GM10266 (cell line): Measurements from ENCODE around the gene MMEL1.

Experiments
- DNase-seq: peaks from one replicate; pipeline ENCODE4 v3.0.0; 2012; ENCODE audit errors: extremely low spot score
- TF ChIP-seq, protein P1 (sequence below): IDR thresholded peaks from 2 replicates; pipeline ENCODE4 v1.5.1; 2012; ENCODE audit warnings: mild to moderate bottlenecking, low read depth; ENCODE audit not compliant: control insufficient read depth, insufficient read depth; ENCODE audit errors: missing control alignments

The MMEL1 gene

DNA sequence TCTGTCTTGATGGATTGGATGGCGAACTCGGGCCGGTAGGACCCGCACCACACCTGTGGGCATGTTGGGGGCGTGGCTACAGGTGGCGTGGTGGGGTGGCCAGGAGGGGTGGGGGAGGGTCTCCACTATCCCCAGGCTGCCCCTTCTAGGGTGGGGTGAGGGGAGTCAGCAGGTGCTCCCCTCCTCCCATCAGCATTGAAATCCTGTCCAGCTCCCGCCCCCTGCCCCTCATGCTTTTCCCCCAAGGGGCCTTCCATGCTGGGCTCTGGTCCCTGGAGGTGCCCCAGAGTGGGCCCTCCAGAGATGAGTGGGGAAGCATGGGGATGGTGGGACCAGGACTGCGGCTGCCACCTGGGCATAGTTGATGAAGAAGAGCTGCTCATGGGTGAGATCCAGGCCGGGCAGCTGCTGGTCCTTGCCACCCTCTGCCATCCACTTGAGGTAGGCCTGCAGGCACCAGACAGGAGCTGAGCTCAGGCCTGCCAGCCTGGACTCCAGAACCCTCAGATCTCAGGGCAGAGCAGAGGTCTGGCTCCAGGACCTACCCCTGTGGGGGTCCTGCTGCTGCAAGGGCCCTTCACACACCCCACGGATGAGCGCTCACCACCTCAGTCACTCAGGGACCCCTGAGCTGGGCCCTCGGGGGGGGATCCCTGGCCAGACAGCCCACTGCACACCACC lies 41.1 kb downstream of the MMEL1 start:
- DNase-seq, result no peak

DNA sequence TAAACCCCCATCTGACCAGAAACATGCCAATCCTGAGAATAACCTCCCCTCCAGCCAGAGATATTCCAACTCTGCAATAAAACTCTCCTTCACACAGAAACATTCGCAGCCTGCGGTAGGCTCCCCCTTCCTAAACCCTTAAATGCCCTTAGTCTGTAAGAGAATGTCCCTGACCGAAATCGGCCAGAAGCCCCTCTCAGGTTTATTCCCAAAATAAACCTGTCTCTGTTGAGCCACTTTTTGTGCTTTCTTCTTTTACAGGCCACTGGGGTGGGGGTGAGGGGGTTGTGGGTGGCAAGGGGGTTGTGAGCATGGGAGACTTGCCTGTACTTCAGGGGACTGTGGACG lies 41.6 kb downstream of the MMEL1 start:
- TF ChIP-seq, protein P1, sequence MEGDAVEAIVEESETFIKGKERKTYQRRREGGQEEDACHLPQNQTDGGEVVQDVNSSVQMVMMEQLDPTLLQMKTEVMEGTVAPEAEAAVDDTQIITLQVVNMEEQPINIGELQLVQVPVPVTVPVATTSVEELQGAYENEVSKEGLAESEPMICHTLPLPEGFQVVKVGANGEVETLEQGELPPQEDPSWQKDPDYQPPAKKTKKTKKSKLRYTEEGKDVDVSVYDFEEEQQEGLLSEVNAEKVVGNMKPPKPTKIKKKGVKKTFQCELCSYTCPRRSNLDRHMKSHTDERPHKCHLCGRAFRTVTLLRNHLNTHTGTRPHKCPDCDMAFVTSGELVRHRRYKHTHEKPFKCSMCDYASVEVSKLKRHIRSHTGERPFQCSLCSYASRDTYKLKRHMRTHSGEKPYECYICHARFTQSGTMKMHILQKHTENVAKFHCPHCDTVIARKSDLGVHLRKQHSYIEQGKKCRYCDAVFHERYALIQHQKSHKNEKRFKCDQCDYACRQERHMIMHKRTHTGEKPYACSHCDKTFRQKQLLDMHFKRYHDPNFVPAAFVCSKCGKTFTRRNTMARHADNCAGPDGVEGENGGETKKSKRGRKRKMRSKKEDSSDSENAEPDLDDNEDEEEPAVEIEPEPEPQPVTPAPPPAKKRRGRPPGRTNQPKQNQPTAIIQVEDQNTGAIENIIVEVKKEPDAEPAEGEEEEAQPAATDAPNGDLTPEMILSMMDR, result no peak

More for the DNA sequence above, 41.1 kb downstream of the MMEL1 start:
- TF ChIP-seq, protein P1, result no peak

DNA sequence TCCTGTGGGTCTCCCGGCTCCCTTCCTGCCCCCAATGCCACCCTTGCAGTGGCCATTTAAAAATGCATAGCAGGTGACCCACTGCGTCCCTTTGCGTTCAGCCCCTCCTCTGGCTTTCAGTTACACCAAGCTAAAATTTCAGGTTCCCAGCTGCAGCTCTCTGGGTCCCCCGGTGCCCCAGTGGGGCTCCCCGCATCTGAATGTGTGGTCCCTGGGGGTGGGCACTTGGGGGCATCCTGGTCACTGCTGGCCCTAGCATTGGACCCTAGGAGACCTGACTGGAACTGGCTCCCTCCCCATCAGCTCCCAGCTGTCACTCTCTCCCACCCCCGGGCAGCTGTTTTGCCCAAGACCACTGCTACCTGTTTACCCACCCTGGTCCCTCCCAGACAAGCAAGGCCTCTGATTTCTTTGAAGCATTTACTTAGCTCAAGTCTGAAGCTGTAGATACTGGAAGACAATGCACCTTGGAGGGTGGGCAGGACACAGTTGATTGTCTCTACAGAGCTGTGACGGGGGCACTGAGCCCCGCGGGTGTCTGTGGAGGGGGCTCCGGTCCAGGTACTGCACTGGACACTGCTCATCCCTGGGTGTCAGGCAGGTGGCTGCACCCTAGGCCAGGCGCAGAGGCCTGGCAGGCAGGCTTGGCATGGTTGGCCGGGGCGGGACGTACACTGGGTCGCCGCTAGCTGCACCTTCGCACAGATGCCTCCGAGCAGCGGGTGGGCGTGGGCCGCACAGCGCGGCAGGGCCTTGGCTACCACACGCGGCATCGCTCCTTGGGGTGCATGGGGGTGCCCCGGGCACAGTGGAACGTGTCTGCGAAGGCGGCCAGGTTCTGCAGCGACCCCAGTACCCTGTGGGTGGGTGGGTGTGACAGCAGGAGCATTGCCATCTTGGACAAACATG lies 42.3 kb downstream of the MMEL1 start:
- TF ChIP-seq, protein P1, result no peak
- no peak for DNase-seq

More for the DNA sequence above, 41.6 kb downstream of the MMEL1 start:
- no peak for DNase-seq

DNA sequence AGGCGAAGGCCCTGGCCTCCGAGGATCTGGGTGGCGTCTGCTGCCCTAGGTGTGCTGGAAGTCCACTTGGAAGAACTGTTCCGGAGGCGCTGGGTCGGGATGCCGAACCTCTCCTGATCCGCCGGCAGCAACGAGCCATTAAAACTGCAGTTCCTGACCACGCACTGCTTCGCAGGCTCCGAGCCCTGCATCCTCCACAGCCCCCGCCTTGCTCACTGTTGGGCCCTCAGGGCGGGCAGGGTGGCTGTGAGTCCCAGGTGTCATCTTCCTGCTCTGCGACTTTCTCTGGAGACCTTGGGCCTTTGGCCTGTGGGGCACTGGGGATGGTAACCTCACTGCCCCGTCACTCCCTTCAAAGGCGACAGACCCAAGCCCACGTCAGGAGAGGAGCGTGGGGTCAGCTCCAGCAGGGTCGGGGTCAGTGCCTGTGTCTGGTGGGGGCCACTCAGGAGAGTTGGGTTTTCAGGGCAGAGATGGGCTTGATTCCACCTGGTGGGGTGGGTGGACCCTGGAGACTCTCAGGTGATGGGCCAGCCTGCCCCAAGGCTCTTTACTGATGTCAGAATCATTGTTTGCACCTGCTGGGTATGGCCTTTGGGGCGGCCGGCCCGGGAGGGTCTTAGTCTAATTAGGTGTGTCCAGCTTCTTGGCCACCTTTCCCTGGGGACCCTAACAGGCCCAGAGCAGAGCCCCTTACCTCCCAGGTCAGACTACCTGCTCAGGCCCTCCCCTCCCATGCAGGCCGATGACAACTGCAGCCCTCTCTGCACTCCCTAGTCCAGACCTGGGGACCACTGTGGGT lies 43.2 kb downstream of the MMEL1 start:
- no peak for DNase-seq
- TF ChIP-seq, protein P1, result no peak

DNA sequence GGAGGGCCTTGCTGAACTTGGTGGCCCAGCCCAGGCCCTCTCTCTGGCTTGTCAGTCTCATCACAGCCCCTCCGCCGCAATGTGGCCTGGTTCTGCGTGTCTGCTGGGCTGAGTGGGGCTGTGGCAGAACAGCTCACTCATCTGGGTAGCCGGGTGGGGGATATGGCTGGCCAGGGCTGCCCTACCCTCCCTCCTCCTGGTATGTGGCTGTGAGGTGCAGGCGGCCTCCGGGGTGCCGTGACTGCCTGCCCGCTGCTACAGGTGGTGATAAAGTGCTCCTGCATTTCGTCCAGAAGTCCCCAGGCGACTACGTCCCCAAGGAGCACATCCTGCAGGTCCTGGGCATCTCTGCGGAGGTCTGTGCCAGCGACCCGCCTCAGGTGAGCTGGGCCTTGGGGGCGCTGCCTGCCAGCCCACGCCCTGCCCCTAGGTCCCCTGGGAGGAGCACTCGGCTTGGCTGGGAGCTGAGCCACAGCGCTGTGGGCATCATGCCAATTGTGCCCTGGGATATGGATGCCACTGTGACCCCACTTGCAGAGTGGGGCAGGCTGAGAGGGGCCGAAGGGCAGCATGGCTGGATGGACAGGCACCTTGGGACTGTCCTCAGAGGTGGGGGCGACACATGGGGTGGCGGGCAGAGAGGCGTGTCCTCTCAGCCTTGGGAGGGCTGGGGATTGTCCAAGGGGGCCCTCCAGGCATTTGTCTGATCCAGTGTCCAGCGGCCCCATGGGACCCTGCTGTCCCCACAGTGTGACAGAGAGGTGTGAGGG lies 44.0 kb downstream of the MMEL1 start:
- TF ChIP-seq, protein P1, result no peak
- DNase-seq, result no peak

DNA sequence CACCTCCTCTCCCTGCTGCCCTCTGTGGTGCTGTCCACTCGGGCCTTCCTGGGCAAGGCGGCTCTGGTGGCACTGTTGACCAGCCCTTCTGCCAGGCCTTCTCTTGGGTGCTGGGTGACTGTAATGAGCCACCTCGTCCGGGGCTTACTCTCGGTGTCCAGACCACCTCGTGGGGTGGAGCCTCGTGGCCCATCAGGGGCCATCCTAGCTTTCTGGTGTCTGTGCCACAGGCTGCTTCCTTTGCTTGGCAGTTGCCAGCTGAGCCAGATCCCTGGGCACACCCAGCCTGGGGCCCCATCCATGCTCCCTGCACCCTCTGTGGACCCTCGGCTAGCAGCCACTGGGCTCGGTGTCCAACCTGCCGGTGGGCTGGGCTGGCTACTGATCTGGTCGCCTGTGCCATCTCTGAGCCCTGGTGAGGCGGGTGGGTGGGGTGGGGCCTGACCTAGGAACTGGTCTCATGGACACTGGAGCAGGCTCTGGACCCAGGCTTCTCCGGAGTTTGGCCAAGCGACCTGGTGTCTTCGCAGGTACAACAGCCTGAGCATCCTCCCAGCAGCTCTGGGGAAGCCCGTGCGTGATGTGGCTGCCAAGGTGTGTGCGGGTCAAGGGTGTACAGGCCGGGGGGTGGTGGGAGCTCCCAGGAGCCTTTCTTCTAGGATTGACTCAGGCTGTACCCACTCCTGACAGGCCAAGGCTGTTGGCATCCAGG lies 44.8 kb downstream of the MMEL1 start:
- peak; percentile 25 for DNase-seq
- TF ChIP-seq, protein P1, result no peak
